Vagina (tissue), 2 donors: ENCODE results near the gene UBTD1. TPM values are rescaled to one million over a fixed set of nuclear protein-coding genes. Genes with fewer than 3 reads are reported as not detected.

Experiments
- DNase-seq, 2 donors: peaks; one replicate each; pipeline ENCODE4 v3.0.0-alpha.2; 2017; ENCODE audit errors: extremely low spot score in 2 of 2
- H3K27ac ChIP-seq: fragments of 200-600 bp; sonication (generic); one replicate; pipeline ENCODE4 v1.5.1; 2019
- H3K27me3 ChIP-seq: fragments of 200-600 bp; sonication (generic); one replicate; pipeline ENCODE4 v1.5.1; 2019
- H3K36me3 ChIP-seq, 2 donors: fragments of 200-600 bp; sonication (generic); one replicate each; pipeline ENCODE4 v1.5.1; 2017 to 2019
- H3K4me1 ChIP-seq: fragments of 200-600 bp; sonication (generic); one replicate; pipeline ENCODE4 v1.5.1; 2019
- H3K4me3 ChIP-seq, 2 donors: fragments of 200-600 bp; sonication (generic); 1 replicate in 1 of 2; 2 replicates in 1 of 2; pipeline ENCODE4 v1.5.1; 2016 to 2019
- H3K9me3 ChIP-seq: fragments of 200-600 bp; sonication (generic); one replicate; pipeline ENCODE4 v1.5.1; 2019
- CTCF ChIP-seq, 3 experiments: fragments of 450-650 bp in 2 of 3; fragments of 200-600 bp in 1 of 3; sonication (generic) in 1 of 3; IDR thresholded peaks; one replicate each; pipeline ENCODE4 v1.5.1; 2017 to 2019; ENCODE audit warnings: antibody characterized with exemption in 3 of 3, mild to moderate bottlenecking in 2 of 3, moderate library complexity in 2 of 3
- POLR2A ChIP-seq, 2 donors: fragments of 450-650 bp; IDR thresholded peaks; one replicate each; pipeline ENCODE4 v1.6.1; 2017; ENCODE audit warnings: antibody characterized with exemption in 2 of 2, mild to moderate bottlenecking in 2 of 2, moderate library complexity in 2 of 2
- POLR2AphosphoS5 ChIP-seq, 2 donors: sonication (generic); formaldehyde crosslinking; IDR thresholded peaks; one replicate each; pipeline ENCODE4 v1.9.0; 2017; ENCODE audit warnings: antibody characterized with exemption in 2 of 2, mild to moderate bottlenecking in 2 of 2, low read depth in 1 of 2; ENCODE audit not compliant: insufficient read depth in 1 of 2
- intact Hi-C: fragments of 100-400 bp; cut with DNase I; formaldehyde crosslinking; loops from one replicate; pipeline ENCODE4 v1.15.1; 2023
- total RNA-seq: library from RNA; depleted of rRNA; stranded (reverse); fragments of >200 nt; gene quantifications from one replicate; pipeline ENCODE4 v1.2.3, GENCODE V29; 2016

The UBTD1 gene
- total RNA-seq, 1 donor from 2014 or later: 18.4 TPM

DNA sequence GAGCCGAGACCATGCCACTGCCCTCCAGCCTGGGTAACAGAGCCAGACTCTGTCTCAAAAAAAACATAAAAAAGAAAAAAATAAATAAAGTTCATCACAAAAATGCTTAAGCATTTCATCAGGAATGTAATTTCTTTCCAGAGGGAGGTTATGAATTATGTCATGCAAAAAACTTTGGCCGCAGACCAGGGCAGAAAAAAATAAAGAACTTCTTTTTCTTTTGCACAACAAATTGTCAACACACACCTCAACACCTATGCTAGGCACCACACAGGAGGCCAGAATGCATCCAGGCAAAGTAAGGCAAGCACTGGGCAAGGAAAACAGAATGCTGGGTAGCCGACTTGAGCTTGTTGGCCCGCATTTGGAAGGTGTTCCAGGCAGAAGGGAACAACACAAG, 94.7 kb downstream of the UBTD1 start:
- Histone ChIP-seq H3K27ac (no peak overlapping the region), H3K4me3 (no peak overlapping the region), H3K36me3 (no peaks in the 10 kb centered on the region), H3K27me3 (no peaks in the 10 kb centered on the region), H3K9me3 (no peaks in the 10 kb centered on the region), H3K4me1 (peaks cover 8% of the 10 kb centered on the region)
- DNase-seq: no peak
- TF ChIP-seq CTCF (IDR thresholded peaks at IDR 0.05) (no peak), POLR2A (IDR thresholded peaks at IDR 0.05) (no peak), POLR2AphosphoS5 (IDR thresholded peaks at IDR 0.05; ENCODE audit: insufficient read depth in 1 of 2, low read depth in 1 of 2) (no peak)
- intact Hi-C loops: no loop called here

- DNase-seq: peak in 1 of 2 donors; percentile 94
- intact Hi-C loops: no loop called here
These were observed 97.7 kb downstream of the UBTD1 start for GRCh38 chr10:97596101-97597082.

DNA sequence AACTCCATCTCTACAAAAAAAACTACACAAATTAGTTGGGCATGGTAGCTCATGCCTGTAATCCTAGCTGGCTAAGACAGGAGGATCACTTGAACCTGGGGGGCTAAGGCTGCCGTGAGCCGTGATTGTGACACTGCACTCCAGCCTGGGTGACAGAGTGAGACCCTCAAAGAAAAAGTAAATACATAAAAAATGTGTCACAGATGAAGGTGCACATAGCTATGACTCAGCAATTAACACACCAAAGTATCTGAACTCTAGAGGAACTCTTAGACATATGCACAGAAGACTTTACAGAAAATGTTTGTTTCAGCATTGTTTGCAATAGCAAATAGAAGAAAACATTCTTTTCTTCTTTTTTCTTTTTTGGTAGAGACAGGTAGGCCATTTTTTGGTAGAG, 99.1 kb downstream of the UBTD1 start:
- intact Hi-C loops: no loop called here
- no peak overlapping the region for H3K27ac ChIP-seq
- no peak for TF ChIP-seq POLR2AphosphoS5 (IDR thresholded peaks at IDR 0.05; ENCODE audit: insufficient read depth in 1 of 2, low read depth in 1 of 2)
- TF ChIP-seq CTCF (IDR thresholded peaks at IDR 0.05): no peak
- no peak for TF ChIP-seq POLR2A (IDR thresholded peaks at IDR 0.05)

More at GRCh38 chr10:97596101-97597082, 97.7 kb downstream of the UBTD1 start:
- peak overlapping the region; percentile 78 for H3K27ac ChIP-seq
- H3K36me3 ChIP-seq: no peaks in the 10 kb centered on the region
- H3K9me3 ChIP-seq: no peaks in the 10 kb centered on the region
- H3K4me3 ChIP-seq: no peak overlapping the region
- peaks cover 8% of the 10 kb centered on the region for H3K4me1 ChIP-seq
- TF ChIP-seq CTCF (IDR thresholded peaks at IDR 0.05): no peak
- no peak for TF ChIP-seq POLR2A (IDR thresholded peaks at IDR 0.05)
- peak; percentile 48 to 92 for TF ChIP-seq POLR2AphosphoS5 (IDR thresholded peaks at IDR 0.05; ENCODE audit: insufficient read depth in 1 of 2, low read depth in 1 of 2)
- no peaks in the 10 kb centered on the region for H3K27me3 ChIP-seq

GRCh38 chr10:97598407-97599271, 99.9 kb downstream of the UBTD1 start:
- peaks cover 8% of the 10 kb centered on the region for H3K4me1 ChIP-seq
- H3K9me3 ChIP-seq: no peaks in the 10 kb centered on the region
- H3K4me3 ChIP-seq: no peak overlapping the region
- no peaks in the 10 kb centered on the region for H3K27me3 ChIP-seq
- no peak for TF ChIP-seq POLR2A (IDR thresholded peaks at IDR 0.05)
- no peak overlapping the region for H3K27ac ChIP-seq
- intact Hi-C loops: no loop called here
- DNase-seq: no peak
- H3K36me3 ChIP-seq: no peaks in the 10 kb centered on the region

More for the DNA sequence above, 99.1 kb downstream of the UBTD1 start:
- H3K4me1 ChIP-seq: peaks cover 8% of the 10 kb centered on the region
- DNase-seq: no peak
- no peaks in the 10 kb centered on the region for H3K36me3 ChIP-seq
- H3K4me3 ChIP-seq: no peak overlapping the region
- no peaks in the 10 kb centered on the region for H3K9me3 ChIP-seq
- H3K27me3 ChIP-seq: no peaks in the 10 kb centered on the region

DNA sequence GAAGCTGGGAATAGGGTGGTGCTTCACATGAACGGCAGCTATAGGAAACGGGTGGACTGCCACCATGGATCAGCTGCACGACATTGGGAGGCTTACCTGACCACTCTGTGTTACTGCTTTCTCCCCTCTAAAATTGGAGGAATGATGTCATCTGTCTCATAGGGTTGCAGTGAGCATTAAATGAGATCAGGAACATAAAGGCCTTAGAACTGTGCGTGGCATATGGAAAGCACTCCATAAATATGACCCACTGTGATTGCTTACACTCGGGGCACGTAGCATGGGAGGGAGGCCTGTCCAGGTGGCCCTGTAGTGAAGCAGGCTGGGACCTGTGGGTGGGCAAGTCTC, 100.5 kb downstream of the UBTD1 start:
- Histone ChIP-seq H3K9me3 (no peaks in the 10 kb centered on the region), H3K36me3 (no peaks in the 10 kb centered on the region), H3K4me3 (no peak overlapping the region), H3K4me1 (peaks cover 8% of the 10 kb centered on the region), H3K27me3 (no peaks in the 10 kb centered on the region), H3K27ac (no peak overlapping the region)
- DNase-seq: no peak
- intact Hi-C loops: no loop called here
- no peak for TF ChIP-seq CTCF (IDR thresholded peaks at IDR 0.05)
- TF ChIP-seq POLR2A (IDR thresholded peaks at IDR 0.05): no peak
- TF ChIP-seq POLR2AphosphoS5 (IDR thresholded peaks at IDR 0.05; ENCODE audit: insufficient read depth in 1 of 2, low read depth in 1 of 2): no peak
